DMS153 treated with DMSO at 0.1 percent for 48 hours (cell line): ENCODE results near the gene NARS2.
"Not testable (repeated sequence)": the region's sequence is repeated elsewhere in the genome, so short reads cannot be mapped to it uniquely, and the experiment has no call there.

Experiments
- DNase-seq: peaks from one replicate; lab custom pipeline; 2025; ENCODE audit not compliant: unreplicated experiment; lab: John Stamatoyannopoulos, UW

The NARS2 gene

DNA sequence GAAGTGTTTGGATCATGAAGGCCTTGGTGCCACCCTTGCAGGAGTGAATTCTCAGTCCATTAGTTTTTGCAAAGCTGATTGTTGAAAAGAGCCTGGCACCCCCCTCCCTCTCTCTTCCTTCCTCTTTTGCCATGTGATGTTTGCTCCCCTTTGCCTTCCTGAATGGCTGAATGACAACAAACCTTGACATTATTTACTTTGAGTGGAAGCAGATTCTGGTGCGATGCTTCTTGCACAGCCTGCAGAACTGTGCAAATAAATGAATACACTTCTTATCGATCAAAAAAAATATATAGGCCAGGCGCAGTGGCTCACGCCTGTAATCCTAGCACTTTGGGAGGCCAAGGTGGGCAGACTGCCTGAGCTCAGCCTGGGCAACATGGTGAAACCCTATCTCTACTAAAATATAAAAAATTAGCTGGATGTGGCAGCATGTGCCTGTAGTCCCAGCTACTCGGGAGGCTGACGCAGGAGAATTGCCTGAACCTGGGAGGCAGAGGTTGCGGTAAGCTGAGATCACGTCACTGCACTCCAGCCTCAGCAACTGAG is 2.0 kb upstream of the NARS2 start:
- DNase-seq: peak; percentile 80

DNA sequence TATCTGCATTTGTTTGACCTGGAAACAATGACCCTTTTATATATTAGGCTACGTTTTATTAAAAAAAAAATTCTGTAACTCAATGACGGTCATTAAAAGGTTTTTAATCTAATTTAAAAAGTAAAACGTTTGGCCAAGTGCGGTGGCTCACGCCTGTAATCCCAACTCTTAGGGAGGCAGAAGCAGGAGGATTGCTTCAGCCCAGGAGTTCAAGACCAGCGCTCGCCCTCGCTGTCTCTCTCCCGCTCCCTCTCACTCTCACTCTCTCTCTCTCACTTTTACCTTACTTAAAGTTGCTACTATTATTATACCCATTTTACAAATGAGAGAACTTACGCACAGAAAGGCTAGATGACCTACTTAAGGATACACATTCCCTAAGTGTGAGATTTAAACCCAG is 814 bp upstream of the NARS2 start:
- no peak for DNase-seq

GRCh38 chr11:78573681-78574080 is 983 bp downstream of the NARS2 start:
- DNase-seq: no peak

DNA sequence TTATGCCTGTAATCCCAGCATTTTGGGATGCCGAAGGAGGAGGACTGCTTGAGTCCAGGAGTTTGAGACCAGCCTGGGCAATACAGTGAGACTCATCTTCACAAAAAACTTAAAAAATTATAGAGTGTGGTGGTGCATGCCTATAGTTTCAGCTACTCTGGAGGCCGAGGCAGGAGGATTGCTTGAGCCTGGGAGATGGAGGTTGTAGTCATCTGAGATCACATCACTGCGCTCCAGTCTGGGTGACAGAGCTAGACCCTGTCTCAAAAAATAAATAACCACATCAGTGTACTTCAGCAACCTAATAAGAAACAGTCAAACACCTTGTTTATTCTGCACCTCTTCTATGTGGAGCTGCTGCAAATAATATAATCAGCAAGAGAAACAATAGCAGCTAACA is 1.4 kb downstream of the NARS2 start:
- no peak for DNase-seq

DNA sequence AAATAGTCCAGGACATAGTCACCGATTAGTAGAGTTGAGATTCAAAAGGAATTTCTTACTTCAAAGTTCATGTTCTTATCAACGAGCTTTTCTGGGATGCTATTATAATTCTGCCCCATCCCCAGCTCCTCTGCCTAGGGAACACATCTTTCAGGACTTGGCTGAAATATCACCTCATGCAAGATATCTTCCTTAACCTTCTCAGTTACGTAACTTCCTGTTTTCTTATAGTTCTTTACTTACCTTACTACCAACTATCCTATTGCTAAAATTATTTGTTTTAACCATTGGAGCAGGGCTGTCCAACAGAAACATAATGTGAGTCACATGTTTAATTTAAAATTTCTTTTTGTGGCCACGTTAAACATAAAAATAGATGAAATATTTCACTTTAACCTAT is 2.3 kb downstream of the NARS2 start:
- no peak for DNase-seq

GRCh38 chr11:78570031-78570430 is 4.6 kb downstream of the NARS2 start:
- DNase-seq: no peak

GRCh38 chr11:78567209-78567608 is 7.5 kb downstream of the NARS2 start:
- DNase-seq: no peak

DNA sequence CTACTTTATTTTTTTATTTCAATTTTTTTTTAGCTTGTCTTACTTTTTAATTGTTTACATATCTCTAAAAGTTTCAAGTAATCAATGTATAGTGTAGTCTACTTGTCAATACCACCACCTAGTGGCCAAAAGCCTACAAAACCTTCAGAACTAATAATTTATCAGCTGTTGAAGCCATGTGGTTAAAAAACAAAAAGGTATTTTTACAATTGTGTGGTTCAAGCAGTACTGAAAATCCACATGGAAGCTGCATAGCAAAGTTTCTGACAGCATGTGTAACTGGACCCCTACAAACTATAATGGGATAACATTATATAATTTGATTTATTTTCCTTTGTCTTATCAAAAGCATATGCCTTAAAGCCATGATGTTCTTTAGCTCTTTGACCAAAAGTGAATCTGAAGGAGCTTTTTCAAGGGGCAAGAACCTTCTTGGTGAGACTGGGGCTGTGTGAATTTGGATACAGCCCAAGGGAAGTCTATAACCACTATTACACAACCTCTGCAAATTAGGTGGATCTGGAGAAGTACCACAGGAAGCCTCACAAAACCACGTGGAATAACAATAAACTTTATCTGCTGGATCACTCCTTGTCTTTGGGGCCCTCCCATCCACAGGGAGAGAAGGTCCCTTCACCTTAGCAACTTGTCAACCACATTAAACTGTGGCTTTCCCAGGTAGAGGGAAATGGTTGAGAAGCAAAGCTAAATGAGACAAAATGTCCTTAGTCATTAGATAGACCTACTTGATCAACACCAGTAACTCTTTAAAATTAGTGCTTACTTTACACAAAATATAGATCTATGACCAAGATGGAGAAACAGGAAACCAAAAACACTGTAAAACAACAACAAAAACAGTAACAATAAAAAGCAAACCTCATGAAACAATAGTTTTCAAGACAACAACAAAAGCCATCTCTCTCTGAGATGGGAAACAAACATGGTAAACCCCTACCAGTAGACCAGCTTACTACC is 9.9 kb downstream of the NARS2 start:
- DNase-seq: peak; percentile 63

- not testable (repeated sequence) for DNase-seq
These were observed 10.6 kb downstream of the NARS2 start for GRCh38 chr11:78564037-78564436.

GRCh38 chr11:78563090-78563489 is 11.6 kb downstream of the NARS2 start:
- not testable (repeated sequence) for DNase-seq

- DNase-seq: no peak
These were observed 12.3 kb downstream of the NARS2 start for GRCh38 chr11:78562398-78562797.

GRCh38 chr11:78560826-78561484 is 13.7 kb downstream of the NARS2 start:
- no peak for DNase-seq

GRCh38 chr11:78560153-78560552 is 14.5 kb downstream of the NARS2 start:
- no peak for DNase-seq

DNA sequence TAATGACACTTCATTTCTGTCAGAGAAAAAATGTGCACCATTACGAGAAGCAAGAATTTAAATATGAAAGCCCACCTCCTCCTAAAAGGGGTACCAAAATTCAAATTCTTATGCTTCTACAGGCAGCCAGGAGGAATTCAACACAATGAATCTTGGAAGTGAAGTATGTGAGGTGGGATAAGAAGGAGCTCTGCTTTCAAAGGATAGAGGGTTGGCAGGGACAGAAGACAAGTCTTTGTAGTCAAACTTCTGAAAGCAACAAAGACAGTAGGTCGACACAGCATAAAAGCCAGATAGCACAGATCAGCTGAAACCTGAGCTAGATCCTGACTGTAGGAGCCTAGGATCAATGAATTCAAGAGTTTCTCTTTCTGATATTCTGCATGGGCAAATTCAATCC is 17.4 kb downstream of the NARS2 start:
- DNase-seq: no peak

DNA sequence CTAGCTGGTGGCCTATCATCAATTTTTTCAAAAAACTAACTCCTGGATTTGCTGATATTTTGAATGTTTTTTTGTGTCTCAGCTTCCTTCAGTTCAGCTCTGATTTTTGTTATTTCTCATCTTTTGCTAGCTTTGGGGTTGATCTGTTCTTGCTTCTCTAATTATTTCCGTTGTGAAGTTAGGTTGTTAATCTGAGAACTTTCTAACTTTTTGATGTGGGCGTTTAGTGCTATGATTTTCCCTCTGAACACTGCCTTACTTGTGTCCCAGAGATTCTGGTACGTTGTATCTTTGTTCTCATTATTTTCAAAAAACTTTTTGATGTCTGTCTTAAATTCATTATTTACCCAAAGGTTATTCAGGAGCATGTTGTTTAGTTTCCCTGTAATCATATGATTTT is 19.1 kb downstream of the NARS2 start:
- DNase-seq: no peak

DNA sequence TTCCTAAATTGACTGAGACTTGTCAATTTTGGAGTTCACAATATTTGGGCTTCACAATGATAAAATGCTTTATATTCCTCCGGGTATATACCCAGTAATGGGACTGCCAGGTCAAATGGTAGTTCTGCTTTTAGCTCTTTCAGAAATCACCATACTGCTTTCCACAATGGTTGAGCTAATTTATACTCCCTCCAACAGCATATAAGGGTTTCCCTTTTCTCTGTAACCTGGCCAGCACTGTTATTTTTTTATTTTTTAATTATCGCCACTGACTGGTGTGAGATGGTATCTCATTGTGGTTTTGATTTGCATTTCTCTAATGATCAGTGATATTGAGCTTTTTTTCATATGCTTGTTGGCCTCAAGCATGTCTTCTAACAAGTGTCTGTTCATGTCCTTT is 21.8 kb downstream of the NARS2 start:
- DNase-seq: no peak

GRCh38 chr11:78552139-78552538 is 22.5 kb downstream of the NARS2 start:
- not testable (repeated sequence) for DNase-seq

DNA sequence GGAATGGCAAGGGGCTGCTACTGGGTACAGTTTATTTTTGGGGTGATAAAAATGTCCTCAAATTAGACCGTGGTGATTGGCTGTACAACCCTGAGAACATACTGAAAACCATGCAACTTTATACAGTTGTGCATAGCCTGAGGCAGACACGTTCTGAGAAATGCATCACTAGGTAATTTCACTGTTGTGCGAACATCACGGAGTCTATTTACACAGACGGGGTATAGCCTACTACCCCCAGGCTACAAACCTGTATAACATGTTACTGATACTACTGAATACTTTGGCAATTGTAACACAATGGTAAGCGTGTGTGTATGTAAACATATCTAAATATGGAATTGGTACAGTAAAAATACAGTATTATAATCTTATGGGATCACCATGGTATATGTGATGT is 23.6 kb downstream of the NARS2 start:
- no peak for DNase-seq

DNA sequence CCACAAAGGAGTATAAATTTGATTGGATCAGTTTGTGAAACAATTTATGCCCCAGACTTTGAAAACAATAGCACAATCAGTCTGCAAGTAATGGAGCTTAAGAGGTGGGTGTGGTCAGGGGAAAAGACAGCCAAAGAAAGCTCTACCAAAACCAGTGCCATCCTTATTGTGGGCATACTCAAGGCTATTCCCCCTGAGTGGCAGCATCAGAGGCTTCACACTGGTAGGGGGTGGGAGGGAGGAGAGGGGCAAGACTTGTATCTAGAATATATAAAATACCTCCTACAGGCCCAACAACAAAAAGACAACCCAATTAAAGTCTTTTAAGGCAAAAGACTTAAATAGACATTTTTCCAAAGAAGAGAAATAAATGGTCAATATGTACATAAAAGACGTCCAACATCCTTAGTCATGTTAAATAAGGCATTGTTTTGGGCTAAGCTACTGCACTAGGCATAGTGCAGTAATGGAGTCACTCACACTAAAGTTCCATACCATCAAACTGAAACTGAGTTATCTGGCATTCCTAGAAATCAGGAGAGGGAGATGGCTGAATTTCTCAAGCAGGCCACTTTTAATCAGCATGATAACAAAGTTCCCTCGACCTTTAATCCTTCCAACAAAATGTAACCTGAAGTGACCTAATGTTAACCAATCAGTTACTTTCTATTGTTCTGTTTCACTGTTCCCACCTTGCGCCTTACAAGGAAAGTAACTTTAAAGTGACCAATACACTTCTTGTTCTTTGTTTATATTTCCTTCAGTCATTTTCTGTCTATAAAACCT is 24.8 kb downstream of the NARS2 start:
- DNase-seq: no peak

DNA sequence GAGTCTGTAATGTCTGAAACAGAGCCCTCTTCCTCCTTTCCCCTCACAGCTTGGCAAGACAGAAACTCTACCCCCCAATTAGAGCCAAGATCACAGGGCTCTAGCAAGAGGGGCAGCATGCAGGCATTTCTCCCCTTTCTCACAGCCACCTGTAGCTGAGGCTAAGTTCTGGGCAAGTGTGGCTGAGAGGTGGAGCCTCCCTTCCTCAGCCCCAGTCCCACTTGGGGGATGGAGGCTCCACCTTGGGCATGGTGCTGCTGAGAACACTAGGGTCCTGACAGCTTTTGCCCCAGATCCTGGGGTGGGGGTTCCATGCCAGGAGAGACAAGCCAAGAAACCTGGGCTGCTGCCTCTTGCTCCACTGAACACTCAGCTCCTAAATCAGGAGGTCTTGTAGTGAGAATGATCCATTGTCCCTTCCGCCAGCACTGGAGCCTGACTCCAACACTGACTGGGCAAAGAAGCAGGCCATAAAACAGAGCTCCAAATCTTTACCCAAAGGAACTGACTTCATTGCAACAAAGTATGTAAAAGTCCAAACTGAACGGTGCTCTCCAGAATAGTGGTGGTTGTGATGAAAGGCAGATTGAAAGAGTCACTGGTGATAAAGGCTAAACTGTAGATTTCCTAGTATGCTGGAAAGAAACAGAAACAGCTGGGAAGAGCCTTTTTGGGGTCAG is 25.6 kb downstream of the NARS2 start:
- no peak for DNase-seq
